Fibroblast of mammary gland (primary cell): ENCODE measurements around the gene SEZ6L2.
"Not testable (repeated sequence)": the region's sequence is repeated elsewhere in the genome, so short reads cannot be mapped to it uniquely, and the experiment has no call there.

Source experiments
- DNase-seq: peaks from one replicate; pipeline ENCODE4 v3.0.0-alpha.2; 2010; ENCODE audit warnings: low read depth
- H3K4me3 ChIP-seq: 2 replicates; pipeline ENCODE4 v1.5.1; 2011; ENCODE audit warnings: low read depth, mild to moderate bottlenecking, low read length, moderate library complexity; ENCODE audit not compliant: control insufficient read depth
- CTCF ChIP-seq: conservative IDR thresholded peaks from 2 replicates; pipeline ENCODE4 v1.5.1; 2011; ENCODE audit warnings: low read depth, low read length, inconsistent platforms; ENCODE audit not compliant: control insufficient read depth, insufficient read depth

SEZ6L2 gene

GRCh38 chr16:29899516-29900101, at the start of gene SEZ6L2:
TSS of gene SEZ6L2 (minus strand) at chr16:29899550. CDS start at chr16:29899019, 531 bp downstream.
- TF ChIP-seq CTCF: peak; percentile 33
- DNase-seq: peak; percentile 83

DNA sequence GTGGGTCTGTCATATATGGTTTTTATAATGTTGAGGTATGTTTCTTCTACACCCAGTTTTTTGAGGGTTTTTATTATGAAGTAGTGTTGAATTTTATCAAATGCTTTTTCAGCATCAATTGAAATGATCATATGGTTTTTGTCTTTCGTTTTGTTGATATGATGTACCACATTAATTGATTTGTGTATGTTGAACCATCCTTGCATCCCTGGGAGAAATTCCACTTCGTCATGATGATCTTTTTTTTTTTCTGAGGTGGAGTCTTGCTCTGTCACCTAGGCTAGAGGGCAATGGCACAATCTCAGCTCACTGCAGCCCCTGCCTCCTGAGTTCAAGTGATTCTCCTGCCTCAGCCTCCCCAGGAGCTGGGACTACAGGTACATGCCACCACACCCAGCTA, 48.5 kb upstream of the SEZ6L2 start:
- no peak for DNase-seq
- no peak for TF ChIP-seq CTCF
- H3K4me3 ChIP-seq: no peak overlapping the region

More at GRCh38 chr16:29899516-29900101, at the start of gene SEZ6L2:
- peak within 1 kb of the TSS; percentile 61 for H3K4me3 ChIP-seq

GRCh38 chr16:29943846-29944799, 44.8 kb upstream of the SEZ6L2 start:
- H3K4me3 ChIP-seq: peak overlapping the region; percentile 16
- TF ChIP-seq CTCF: peak; percentile 52
- DNase-seq: peak; percentile 99

- no peak for TF ChIP-seq CTCF
- DNase-seq: no peak
- no peak overlapping the region for H3K4me3 ChIP-seq
Measured at GRCh38 chr16:29940656-29941055, 41.3 kb upstream of the SEZ6L2 start.

- not testable (repeated sequence) for H3K4me3 ChIP-seq
Measured at GRCh38 chr16:29931750-29932149, 32.4 kb upstream of the SEZ6L2 start.

GRCh38 chr16:29927070-29927905, 27.9 kb upstream of the SEZ6L2 start:
- H3K4me3 ChIP-seq: no peak overlapping the region
- TF ChIP-seq CTCF: no peak
- no peak for DNase-seq

More at GRCh38 chr16:29931750-29932149, 32.4 kb upstream of the SEZ6L2 start:
- not testable (repeated sequence) for DNase-seq
